Transverse colon (tissue), 3 donors: ENCODE measurements around the gene GFOD1.

Source experiments
- CTCF ChIP-seq, 5 experiments: fragments of 200-600 bp in 3 of 5; fragments of 450-650 bp in 2 of 5; sonication (generic) in 3 of 5; IDR thresholded peaks; 1 replicate in 2 of 5; 2 replicates in 3 of 5; pipeline ENCODE4 v1.5.1; 2016 to 2017; ENCODE audit warnings: antibody characterized with exemption in 5 of 5, inconsistent platforms in 3 of 5, mild to moderate bottlenecking in 2 of 5, moderate library complexity in 1 of 5
- EP300 ChIP-seq: sonication (generic); formaldehyde crosslinking; IDR thresholded peaks from one replicate; pipeline ENCODE4 v1.6.1; 2017; ENCODE audit warnings: antibody characterized with exemption, low read depth

GRCh38 chr6:13405961-13406477, 81.4 kb downstream of the GFOD1 start:
- TF ChIP-seq EP300, result no peak
- no peak for TF ChIP-seq CTCF (IDR thresholded peaks at IDR 0.05)
